ENCODE data around the gene TLDC2. TPM values are rescaled to one million over a fixed set of nuclear protein-coding genes. Genes with fewer than 3 reads are reported as not detected.
"Not testable (repeated sequence)": the region's sequence is repeated elsewhere in the genome, so short reads cannot be mapped to it uniquely, and the experiment has no call there.

Gene TLDC2
- total RNA-seq, 1 donor from 2014 or later: not detected

DNA sequence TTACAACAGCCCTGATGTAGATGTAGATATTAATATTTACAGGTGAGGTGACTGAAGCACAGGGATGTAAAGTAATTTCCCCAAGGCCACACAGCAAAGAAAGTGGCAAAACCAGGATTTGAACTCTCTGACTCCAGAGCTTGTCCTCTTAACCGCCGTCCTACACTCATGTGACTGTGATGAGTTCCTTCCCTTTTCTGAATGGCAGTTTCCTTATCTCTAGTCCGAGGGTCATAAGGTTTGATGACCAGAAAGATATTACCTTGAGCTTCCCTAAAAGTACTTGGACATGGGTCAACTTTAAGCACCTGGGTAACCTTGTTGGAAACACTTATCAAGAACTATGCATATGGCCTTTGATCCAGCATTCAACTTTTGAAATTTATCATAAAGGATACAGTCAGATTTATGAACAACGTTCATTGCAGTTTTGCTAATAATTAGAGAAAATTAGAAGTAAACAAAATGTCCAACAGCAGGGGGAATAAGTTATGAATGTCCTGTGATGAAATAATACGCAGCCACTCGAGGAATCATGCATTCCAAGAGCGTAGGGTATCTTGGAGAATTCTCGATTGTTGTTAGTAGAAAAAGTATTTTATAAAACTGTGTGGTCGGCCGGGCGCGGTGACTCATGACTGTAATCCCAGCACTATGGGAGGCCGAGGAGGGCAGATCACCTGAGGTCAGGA lies 2.3 kb upstream of the TLDC2 start:
- ATAC-seq (ENCODE audit: low read depth) (no peak), DNase-seq (no peak)
- no peaks in the 10 kb centered on the region for H3K27me3 Mint-ChIP-seq
- ChIA-PET CTCF (interaction anchor here (0.6 to 1.6 kb wide), 2 partner anchors 13 to 367 kb away, joined by 4 read pairs; no protein-coding TSS in a partner anchor), POLR2A (interaction anchor here (0.8 kb wide), 1 partner anchor 268 kb away, joined by 3 read pairs; the partner anchor contains the start of gene RAB5IF)
- no peak overlapping the region for H3K4me3 Mint-ChIP-seq
- TF ChIP-seq, protein P1, sequence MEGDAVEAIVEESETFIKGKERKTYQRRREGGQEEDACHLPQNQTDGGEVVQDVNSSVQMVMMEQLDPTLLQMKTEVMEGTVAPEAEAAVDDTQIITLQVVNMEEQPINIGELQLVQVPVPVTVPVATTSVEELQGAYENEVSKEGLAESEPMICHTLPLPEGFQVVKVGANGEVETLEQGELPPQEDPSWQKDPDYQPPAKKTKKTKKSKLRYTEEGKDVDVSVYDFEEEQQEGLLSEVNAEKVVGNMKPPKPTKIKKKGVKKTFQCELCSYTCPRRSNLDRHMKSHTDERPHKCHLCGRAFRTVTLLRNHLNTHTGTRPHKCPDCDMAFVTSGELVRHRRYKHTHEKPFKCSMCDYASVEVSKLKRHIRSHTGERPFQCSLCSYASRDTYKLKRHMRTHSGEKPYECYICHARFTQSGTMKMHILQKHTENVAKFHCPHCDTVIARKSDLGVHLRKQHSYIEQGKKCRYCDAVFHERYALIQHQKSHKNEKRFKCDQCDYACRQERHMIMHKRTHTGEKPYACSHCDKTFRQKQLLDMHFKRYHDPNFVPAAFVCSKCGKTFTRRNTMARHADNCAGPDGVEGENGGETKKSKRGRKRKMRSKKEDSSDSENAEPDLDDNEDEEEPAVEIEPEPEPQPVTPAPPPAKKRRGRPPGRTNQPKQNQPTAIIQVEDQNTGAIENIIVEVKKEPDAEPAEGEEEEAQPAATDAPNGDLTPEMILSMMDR (IDR thresholded peaks at IDR 0.05): no peak
- intact Hi-C loops (cut with micrococcal nuclease): no loop called here
- no peaks in the 10 kb centered on the region for H3K36me3 Mint-ChIP-seq (ENCODE audit: low read depth)
- no peak overlapping the region for H3K27ac Mint-ChIP-seq
- no peaks in the 10 kb centered on the region for H3K9me3 Mint-ChIP-seq
- peaks cover 14% of the 10 kb centered on the region for H3K4me1 Mint-ChIP-seq

DNA sequence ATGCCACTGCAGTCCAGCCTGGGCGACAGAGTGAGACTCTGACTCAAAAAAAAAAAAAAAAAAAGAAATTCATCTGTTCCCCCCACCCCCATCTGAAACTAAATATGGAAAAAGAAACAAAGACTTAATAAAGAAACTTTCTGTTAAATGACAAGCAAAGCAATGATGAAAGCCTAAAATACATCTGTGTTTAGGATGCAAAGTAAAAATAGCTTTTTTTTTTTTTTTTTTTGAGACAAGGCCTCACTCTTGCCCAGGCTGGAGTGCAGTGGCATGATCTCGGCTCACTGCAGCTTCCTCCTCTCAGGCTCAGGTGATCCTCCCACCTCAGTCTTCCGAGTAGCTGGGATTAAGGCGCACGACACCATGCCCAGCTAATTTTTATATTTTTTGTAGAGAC lies 845 bp upstream of the TLDC2 start:
- CTCF ChIA-PET; H3K27ac Mint-ChIP-seq; H3K36me3 Mint-ChIP-seq (ENCODE audit: low read depth); DNase-seq; H3K27me3 Mint-ChIP-seq; intact Hi-C loops (cut with micrococcal nuclease); H3K4me3 Mint-ChIP-seq; ATAC-seq (ENCODE audit: low read depth); H3K9me3 Mint-ChIP-seq: not testable (repeated sequence)
- POLR2A ChIA-PET: interaction anchor here (0.6 to 1.1 kb wide), 3 partner anchors 8 to 36 kb away, joined by 3 to 9 read pairs (median 5); no protein-coding TSS in a partner anchor
- H3K4me1 Mint-ChIP-seq: peaks cover 14% of the 10 kb centered on the region

DNA sequence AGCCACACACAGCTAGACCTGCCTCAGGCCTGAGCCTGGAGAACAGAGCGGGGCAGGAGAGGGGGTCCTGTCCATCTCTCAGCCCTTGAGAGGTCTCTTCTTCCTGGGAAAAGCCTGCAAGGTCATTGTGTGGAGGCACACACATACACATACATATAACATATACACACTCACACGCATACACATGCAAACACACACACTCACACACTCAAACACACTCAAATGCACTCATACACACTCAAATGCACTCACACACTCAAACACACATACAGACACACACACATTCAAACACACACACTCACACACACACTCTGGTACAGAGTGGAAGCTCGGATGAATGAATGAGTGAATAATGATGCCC lies 515 bp downstream of the TLDC2 start:
- DNase-seq (no peak), ATAC-seq (ENCODE audit: low read depth) (no peak)
- intact Hi-C loops (cut with micrococcal nuclease): no loop called here
- ChIA-PET CTCF (no interaction called here), POLR2A (no interaction called here)
- H3K4me1 Mint-ChIP-seq: peaks cover 14% of the 10 kb centered on the region
- no peaks in the 10 kb centered on the region for H3K36me3 Mint-ChIP-seq (ENCODE audit: low read depth)
- no peaks in the 10 kb centered on the region for H3K27me3 Mint-ChIP-seq
- H3K4me3 Mint-ChIP-seq: no peak overlapping the region
- no peak overlapping the region for H3K27ac Mint-ChIP-seq
- TF ChIP-seq, protein P1 (IDR thresholded peaks at IDR 0.05): no peak
- no peaks in the 10 kb centered on the region for H3K9me3 Mint-ChIP-seq

DNA sequence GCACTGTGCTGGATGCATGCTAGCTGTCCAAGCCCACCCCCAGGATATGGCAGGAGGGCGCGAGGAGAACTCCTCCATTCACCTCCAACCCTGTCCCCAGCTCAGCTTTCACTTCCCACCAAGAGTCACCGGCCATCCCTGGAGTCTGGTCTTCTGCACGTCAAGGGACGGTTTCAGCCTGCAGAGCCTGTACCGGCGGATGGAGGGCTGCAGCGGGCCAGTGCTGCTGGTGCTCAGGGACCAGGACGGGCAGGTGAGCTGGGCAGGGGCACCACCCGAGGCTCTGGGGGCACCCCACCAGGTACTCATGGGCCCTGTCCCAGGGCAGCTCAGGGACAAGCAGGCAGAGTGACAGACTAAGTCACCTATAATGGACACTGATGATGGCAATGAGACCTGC lies 3.0 kb downstream of the TLDC2 start:
- ATAC-seq (ENCODE audit: low read depth) (no peak), DNase-seq (no peak)
- H3K27ac Mint-ChIP-seq: no peak overlapping the region
- POLR2A ChIA-PET: interaction anchor here (0.6 kb wide), 1 partner anchor 177 kb away, joined by 4 read pairs; no protein-coding TSS in a partner anchor
- intact Hi-C loops (cut with micrococcal nuclease): no loop called here
- TF ChIP-seq, protein P1 (IDR thresholded peaks at IDR 0.05): no peak
- H3K4me1 Mint-ChIP-seq: peaks cover 11% of the 10 kb centered on the region
- H3K27me3 Mint-ChIP-seq: no peaks in the 10 kb centered on the region
- CTCF ChIA-PET: interaction anchor here (0.9 kb wide), 1 partner anchor 8 kb away, joined by 4 read pairs; no protein-coding TSS in a partner anchor
- H3K4me3 Mint-ChIP-seq: no peak overlapping the region
- no peaks in the 10 kb centered on the region for H3K9me3 Mint-ChIP-seq
- no peaks in the 10 kb centered on the region for H3K36me3 Mint-ChIP-seq (ENCODE audit: low read depth)

DNA sequence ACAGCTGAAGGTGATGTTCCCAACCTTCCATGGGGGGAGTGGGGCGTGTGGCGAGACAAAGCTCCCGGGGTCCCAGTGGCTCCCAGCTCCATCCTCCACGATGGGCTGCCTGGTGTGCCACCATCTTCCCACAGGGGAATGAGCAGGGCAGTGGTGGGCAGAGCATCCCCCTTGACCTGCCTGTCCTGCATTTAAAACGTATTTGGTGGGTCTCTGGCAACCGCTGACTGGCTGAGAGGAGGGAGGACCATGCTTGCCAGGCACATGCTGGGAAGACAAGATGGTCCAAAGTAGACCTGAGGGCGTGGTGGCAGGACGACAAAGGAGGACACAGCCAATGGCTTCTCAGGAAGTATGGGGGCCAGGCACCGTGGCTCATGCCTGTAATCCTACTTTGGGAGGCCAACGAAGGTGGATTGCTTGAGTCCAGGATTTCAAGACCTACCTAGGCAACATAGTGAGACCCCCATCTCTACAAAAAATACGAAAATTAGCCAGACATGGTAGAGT lies 4.9 kb downstream of the TLDC2 start:
- Mint-ChIP-seq H3K9me3 (no peaks in the 10 kb centered on the region), H3K36me3 (ENCODE audit: low read depth) (no peaks in the 10 kb centered on the region), H3K4me3 (no peak overlapping the region), H3K27ac (no peak overlapping the region), H3K27me3 (no peaks in the 10 kb centered on the region), H3K4me1 (peaks cover 3% of the 10 kb centered on the region)
- POLR2A ChIA-PET: no interaction called here
- no peak for ATAC-seq (ENCODE audit: low read depth)
- TF ChIP-seq, protein P1 (IDR thresholded peaks at IDR 0.05): no peak
- CTCF ChIA-PET: no interaction called here
- DNase-seq: no peak
- intact Hi-C loops (cut with micrococcal nuclease): no loop called here

All from activated B cell treated with CpG ODN at 0.5 μM for 24 hours (primary cell).